Stimulated activated CD8-positive, alpha-beta memory T cell treated with anti-CD3 and anti-CD28 coated beads, Interleukin-4, amount 100 ng/mL, for 4 hours (primary cell): ENCODE data around the gene TPSD1.
"Not testable (repeated sequence)": the region's sequence is repeated elsewhere in the genome, so short reads cannot be mapped to it uniquely, and the experiment has no call there.

Source experiments
- DNase-seq, 2 donors: peaks; one replicate each; pipeline ENCODE4 v3.0.0-alpha.2; 2020; ENCODE audit warnings: low read depth in 2 of 2, low spot score in 1 of 2

TPSD1 gene

DNA sequence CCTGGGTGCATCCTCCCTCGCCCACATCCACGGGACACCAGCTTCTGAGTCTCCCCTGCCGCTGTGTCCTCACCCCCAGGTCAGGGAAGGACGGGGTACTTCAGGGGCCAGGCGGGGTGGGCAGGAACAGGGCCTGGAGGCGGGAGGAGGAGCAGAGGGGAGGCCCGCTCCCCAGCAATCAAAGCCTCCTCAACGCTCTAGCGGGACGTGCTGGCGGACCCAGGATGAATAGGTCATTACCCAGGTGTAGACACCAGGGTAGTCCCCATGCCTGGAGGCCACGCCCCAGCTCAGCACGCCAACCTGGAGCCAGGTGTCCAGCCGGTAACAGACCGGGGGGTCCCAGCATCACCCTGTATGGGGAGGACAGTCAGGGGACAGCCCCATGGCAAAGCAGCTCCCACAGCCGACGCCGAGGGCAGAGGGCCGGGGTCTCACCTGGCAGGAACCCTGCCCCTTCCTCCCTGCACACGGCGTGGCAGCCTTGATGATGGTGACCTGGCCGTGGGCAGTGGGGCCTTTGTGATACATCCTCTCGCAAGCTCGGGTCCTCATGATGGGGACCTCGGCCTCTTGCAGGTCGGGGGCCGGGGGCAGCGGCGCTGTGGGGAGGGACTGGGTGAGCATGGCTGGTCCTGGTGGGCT, 24.2 kb downstream of the TPSD1 start:
- DNase-seq, result no peak

DNA sequence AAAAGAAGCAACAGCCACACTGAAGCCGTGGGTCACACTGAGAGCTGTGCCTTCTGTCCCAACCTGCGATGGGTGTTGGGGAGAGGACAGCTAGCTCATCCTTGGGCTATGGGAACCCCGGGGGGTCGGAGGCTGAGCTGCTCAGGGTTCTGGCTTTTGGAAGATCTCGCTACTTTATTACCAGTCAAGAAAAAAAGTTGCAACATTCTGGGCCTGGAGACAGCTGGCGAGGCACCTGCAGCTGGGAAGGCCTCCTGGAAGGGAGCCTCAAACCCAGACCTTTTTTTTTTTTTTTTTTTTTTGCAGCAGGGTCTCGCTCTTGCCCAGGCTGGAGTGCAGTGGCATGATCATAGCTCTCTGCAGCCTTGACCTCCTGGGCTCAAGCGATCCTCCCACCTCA, 24.9 kb downstream of the TPSD1 start:
- no peak for DNase-seq

DNA sequence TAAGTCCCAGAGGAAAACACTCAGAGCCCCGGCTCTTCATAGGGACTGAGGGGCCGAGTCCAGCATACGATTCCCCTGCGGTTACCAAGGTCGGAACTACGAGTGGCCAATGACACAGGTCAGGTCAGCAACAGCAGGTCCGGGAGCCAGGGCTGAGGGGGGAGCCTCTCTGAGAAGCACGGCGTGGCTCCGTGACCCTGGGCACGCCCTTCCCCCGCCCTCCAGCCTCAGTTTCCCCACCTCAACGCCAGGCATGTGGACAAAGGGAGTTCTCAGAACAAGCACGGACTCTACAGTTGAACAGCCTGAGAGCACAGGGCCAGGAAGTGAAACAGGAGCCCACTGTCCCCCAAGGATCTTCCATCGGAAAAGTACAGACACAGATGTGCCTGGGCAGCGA, 25.6 kb downstream of the TPSD1 start:
- no peak for DNase-seq

DNA sequence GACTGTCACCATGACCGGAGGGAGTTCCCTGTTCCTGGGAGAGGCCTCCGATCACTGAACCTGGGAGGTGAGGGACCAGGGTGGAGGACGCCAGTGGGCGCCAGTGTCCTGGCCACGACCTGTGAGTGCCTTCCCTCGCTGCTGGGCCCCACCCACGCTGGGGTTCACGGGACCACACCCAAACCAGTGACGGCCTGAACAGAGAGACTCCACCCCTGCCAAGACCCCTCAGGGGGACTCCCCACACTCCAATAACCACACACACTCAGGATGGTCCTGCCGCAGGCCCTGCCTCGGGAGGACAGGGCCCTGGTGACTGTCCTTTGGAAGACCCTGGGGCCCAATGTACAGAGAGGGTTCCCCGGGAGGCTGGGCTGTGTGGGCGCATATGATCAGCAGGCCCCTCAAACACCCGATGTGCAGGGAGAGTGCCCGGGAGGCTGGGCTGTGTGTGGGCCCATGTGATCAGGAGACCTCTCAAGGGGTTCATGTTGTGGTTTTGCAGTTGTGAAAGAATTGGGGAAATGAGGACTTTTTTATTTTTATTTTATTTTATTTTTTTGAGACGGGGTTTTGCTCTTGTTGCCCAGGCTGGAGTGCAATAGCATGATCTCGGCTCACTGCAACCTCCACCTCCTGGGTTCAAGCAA, 26.6 kb downstream of the TPSD1 start:
- DNase-seq, result no peak

DNA sequence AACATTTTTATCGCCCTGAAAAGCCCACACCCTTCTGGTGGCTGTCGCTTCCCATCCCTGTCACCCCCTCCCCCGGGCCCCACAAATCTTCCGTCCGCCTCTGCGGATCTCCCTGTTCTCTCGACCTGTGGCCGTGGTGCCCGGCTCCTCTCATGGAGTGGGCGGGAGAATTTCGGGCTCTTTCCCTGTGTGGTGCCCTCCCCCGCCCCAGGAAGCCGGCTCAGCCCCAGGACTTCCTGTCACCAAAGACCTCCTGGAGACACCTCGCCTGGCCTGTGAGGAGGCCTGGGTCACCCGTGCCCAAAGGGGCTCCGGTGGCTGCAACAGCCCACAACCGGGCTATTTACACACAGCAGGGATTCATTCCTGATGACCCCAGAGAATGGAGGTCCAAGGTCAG, 27.4 kb downstream of the TPSD1 start:
- DNase-seq, result no peak

DNA sequence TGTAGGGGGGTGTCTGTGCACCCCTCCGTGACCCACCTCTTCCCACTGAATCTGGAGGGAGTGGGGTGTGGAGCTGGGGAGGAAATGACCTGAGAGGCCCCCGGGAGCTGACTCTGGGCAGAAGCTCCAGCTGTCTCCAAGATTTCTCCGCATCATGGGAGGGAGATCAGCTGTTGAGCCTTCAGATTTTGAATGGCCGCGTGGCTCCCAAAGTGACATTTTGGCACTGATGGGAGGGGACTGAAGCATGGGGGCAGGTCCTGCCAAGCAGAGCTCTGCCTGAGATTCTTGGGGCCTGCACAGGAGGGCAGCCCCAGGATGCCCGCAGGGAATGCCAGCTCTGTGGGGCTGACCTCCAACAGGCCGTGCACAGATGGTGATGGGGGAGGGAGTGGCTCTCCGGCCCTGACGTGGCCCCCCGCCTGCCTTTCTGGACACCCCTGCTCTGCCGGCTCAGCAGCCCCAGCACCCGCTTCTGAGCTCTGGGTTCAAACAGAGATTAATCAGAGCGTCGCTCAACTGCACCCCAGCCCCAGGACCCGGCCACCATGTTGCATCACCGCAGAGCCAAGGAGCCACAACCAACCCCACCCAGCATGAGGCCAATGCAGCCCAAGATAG, 28.2 kb downstream of the TPSD1 start:
- no peak for DNase-seq

DNA sequence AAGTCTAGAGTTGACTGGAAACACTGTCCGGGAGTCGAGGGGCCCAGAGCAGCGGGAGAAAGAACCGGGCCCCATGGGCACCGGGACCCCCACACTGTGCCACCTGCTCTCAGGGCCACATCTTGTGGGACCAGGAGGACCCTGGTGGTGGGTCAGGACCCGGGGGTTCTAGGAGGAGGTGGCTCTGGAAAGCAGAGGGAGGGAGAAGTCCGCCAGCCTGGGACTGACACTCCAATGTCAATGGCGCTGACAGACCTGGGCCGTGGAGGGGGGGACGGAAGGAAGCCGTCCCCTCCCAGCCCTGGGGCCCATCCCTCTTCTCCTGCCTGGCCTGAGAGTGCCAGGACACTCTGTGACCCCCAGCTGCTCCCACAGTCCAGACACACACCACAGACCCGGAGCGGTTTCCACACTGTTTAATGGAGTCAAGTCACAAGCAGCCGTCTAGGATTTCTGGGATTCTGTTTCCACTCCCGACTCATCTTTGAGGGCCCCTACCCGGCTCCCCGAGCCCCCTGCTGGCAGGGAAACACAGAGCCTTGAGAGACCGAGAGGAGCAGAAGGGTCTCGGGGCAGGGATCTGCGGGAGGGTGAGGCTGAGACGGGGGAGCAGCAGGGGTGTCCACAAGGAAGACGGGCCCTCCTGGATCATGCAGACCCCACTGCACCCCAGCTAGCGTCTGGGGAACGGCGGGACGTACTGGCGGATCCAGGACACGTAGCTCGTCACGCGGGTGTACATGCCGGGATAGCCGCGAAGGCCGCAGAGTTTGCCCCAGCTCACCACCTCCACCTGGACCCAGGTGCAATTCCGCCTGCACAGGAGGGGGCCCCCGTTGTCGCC, 30.0 kb downstream of the TPSD1 start:
- no peak for DNase-seq

DNA sequence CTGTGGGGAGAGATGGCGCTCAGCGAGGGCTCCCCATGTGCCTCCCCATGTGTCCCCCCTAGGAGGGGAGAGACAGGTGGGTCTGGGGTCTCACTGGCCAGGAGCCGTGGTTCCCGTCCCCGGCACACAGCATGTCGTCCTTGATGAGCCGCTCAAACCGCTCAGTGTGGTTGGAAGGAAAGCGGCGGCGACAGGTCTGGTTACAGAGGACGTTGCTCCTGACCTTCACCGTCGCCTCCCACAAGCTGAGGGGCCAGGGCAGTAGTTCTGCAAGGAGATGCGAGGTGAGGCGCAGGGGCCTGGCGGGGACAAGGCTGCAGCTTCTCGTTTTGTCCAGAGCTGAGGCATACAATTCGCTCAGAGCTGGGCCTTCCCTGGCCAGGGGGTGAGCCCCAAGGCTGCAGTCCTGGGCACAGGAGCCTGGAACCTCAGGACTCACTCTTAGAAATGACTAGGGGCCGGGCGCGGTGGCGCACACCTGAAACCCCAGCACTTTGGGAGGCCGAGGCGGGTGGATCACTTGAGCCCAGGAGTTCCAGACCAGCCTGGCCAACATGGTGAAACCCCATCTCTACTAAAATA, 30.7 kb downstream of the TPSD1 start:
- no peak for DNase-seq

DNA sequence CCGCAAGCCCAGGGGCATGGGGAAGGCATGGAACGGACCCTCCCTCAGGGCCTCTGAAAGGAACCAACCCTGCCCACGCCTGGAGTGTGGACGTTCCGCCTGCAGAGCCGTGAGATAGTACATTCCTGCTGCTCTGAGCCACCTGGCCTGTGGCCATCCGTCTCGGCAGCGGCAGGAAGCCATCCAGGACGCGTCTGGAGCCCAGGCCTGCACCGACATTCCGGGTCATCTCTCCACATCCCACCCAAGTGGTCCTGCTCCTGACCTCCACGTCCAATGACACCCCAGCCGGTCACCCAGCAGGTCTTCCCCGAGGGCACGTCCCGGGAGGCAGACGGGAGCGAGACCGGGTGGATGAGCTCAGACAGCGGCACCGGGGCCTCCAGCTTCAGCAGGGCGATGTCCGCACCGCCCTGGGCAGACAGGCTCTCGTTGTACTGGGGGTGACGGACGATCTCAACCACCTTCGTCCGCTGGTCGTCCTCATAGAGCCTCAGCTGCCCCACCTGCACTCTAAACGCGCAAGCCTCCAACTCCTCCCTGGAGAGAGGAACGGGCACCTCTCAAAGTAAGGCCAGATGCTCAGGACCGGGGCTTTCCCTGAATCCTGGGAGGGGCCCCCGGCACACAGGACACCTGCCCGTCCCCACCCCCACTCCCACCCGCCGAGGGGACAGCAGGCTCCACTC, 32.3 kb downstream of the TPSD1 start:
- DNase-seq, result no peak

DNA sequence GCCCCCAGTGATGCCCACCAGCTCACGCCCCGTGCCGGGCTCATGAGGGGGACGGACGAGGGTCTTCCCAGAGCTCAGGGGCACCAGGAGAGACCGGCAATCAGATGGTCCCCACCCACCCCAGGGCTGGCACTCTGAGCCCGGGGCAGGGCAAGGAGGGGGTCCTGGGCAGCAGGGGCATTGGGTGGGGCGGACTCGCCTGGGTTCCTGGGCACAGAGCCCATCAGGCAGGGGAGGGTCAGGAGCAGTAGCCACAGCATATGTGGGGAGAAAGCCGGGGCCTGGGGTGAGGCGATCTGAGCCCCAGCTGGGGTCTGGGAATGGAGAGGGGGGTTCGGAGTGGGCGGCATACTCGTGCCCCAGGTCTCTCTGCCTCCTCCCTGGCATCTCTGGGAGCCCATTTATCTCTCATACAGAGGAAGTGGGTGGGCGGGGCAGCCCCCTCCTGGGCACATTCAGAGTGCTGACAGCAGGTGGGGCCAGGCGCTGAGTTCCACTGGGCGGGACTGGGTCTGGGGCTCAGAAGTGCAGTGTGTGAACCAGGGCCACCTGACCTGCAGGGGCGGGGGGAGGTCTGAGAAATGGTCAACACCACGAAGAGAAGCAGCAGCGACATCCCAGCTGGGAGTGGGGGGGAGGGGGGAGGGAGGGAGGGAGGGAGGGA, 33.1 kb downstream of the TPSD1 start:
- DNase-seq, result no peak

DNA sequence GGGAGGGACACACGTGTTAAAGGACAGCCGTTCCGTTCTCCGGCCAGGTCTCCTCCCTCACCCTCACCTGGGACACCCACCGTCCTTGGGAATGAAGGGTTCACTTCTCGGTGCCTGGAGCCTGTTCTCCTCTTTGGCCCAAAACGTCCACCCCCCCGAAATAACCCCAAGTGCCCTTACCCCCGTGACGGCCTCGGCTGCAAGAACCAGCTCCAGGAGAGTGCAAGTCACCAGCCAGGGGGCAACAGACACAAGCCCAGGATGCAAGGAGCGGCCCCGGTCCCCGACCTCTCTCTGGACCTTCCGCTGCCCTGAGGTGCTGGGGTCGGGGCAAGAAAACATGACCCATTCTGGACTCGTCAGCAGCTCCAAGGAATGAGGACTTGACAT, 33.6 kb downstream of the TPSD1 start:
- DNase-seq, result no peak

DNA sequence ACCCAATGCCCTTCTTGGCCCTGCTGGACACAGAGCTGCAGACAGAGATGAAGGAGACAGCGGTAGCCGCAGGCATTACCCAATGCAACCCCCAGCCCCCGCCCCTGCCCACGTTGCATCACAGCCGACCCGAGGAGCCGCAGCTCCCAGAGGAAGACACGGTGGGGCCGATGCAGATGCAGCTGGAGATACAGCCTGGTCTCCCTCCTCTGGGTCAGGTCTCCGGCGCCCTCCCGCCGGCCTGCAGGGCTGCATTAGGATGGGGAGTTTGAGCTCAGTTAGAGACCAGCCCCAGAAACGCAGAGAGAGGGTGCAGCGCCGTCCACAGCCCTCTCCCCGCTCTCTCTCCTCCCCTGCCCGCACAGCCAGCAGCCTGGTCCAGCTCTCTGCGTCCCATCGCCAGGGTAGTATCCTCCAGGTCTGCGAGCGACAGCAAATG, 34.2 kb downstream of the TPSD1 start:
- DNase-seq, result no peak

DNA sequence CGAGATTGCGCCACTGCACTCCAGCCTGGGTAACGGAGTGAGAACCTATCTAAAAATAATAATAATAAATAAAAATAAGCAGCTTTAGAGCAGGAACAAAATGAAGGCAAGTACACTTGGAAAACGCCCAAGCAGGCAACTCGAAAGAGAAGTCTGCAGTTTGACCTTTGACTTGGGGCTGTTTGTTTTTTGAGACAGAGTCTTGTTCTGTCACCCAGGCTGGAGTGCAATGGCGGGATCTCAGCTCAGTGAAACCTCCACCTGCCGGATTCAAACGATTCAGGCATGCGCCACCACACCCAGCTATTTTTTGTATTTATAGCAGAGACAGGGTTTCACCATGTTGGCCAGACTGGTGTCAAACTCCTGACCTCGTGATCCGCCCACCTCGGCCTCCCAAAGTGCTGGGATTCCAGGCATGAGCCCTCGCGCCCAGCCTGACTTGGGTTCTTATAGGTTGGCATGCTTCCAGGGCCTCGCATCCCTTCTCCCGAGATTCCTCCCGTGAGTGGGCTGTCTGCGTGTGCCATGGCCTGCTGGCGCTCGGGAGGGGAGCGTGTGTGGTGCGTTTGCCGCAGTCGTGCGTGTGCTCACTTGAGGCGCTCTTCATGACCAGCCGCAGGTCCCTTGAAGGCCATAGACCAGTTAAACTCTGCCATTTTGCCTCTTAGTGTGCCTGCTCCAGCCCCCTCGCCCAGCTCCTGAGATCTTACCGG, 35.1 kb downstream of the TPSD1 start:
- no peak for DNase-seq

DNA sequence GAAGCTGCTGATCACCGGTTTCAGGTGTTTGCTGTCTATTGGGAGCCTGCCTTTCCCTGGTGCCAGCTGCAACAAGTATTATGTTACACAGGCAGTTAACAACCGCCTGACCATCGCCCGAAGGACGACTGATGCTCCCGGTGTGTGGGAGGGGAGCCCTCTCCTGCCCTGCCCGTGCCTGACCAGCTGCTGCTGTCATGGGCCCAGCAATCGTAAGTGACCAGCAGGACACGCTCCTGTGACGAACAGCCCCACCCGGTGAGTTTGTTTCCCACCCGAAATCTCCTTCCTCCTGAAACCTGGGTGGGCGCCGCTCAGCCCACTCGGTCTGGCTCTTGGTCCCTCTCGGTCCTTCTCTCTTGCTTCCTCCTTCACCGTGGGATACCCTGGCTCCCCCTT, 35.7 kb downstream of the TPSD1 start:
- no peak for DNase-seq

DNA sequence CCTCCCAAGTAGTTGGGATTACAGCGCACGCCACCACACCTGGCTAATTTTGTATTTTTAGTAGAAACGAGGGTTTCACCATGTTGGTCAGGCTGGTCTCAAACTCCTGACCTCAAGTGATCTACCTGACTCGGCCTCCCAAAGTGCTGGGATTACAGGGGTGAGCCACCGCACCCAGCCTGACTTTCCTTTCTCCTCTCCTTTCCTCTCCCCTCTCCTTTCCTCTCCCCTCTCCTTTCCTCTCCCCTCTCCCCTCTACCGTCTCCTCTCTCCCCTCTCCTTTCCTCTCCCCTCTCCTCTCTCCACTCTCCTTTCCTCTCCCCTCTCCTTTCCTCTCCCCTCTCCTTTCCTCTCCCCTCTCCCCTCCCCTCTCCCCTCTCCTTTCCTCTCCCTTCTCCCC, 36.3 kb downstream of the TPSD1 start:
- not testable (repeated sequence) for DNase-seq

DNA sequence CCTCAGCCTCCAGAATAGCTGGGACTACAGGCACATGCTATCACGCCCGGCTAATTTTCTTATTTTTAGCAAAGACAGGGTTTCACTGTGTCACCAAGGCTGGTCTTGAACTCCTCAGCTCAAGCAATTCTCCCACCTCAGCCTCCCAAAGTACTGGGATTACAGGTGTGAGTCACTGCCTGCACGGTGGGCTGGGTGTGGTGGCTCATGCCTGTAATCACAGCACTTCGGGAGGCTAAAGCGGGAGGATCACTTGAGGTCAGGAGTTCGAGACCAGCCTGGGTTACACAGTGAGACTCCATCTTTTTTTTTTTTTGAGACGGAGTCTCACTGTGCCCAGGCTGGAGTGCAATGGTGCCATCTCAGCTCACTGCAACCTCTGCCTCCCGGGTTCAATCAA, 36.9 kb downstream of the TPSD1 start:
- not testable (repeated sequence) for DNase-seq

DNA sequence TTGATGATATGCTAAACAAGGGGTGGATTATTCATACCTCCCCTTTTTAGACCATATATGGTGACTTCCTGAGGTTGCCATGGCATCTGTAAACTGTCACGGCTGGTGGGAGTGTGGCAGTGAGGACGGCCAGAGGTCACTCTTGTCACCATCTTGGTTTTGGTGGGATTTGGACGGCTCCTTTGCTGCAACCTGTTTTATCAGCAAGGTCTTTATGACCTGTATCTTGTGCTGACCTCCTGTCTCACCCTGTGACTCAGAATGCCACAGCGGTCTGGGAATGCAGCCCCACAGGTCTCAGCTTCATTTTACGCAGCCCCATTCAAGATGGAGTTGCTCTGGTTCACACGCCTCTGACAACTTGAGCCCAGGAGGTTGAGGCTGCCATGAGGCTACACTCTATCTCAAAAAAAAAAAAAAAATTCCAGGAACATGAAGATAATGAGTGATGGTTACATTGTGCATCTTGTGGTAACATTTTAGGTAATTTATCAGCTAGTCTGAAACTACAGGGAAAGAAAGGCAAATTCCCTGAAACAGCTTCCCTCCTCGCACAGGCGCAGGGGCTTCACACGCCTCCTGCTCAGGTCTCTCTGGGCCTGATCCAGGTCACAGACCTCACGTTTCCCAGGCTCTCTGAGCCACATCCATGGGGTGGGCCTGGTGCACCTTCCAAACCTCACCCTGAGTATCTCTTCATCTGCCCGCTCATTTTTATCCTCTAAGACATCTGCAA, 38.2 kb downstream of the TPSD1 start:
- no peak for DNase-seq

DNA sequence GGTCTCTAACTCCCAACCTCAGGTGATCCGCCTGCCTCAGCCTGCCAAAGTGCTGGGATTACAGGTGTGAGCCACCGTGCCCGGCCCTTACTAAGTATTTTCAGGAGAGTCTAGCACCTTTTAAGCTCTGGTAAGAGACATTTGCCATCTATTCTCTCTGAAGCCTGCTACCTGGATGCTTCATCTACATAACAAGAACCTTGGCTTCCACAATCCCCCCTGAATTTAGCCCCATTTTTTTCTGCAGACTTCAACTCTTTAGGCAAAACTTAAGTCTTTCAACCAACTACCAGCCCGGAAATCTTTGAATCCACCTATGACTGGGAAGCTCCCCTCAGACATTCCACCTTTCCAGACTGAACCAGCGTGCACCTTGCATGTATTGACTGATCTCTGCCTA, 39.6 kb downstream of the TPSD1 start:
- no peak for DNase-seq

DNA sequence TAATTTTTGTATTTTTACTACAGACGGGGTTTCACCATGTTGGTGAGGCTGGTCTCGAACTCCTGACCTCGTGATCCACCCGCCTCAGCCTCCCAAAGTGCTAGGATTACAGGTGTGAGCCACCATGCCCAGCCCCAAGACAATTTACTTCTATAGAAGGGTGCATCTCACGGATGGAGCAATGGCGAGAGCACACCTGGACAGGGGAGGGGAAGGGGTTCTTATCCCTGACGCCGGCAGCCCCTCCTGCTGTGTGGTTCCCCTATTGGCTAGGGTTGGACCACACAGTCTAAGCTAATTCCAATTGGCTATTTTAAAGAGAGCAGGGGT, 40.8 kb downstream of the TPSD1 start:
- DNase-seq, result not testable (repeated sequence)
